Gastrocnemius medialis (tissue), 4 donors: Measurements from ENCODE around the gene MBD3.

Experiments used
- CTCF ChIP-seq, 5 experiments: fragments of 450-650 bp in 3 of 5; fragments of 200-600 bp in 2 of 5; sonication (generic) in 2 of 5; IDR thresholded peaks in 4 of 5; conservative IDR thresholded peaks in 1 of 5; 1 replicate in 4 of 5; 2 replicates in 1 of 5; pipeline ENCODE4 v1.5.1; 2016 to 2019; ENCODE audit warnings: antibody characterized with exemption in 5 of 5, mild to moderate bottlenecking in 3 of 5, moderate library complexity in 3 of 5
- POLR2A ChIP-seq, 2 donors: fragments of 450-650 bp; IDR thresholded peaks; one replicate each; pipeline ENCODE4 v1.6.1; 2017; ENCODE audit warnings: antibody characterized with exemption in 2 of 2, mild to moderate bottlenecking in 2 of 2, moderate library complexity in 2 of 2

DNA sequence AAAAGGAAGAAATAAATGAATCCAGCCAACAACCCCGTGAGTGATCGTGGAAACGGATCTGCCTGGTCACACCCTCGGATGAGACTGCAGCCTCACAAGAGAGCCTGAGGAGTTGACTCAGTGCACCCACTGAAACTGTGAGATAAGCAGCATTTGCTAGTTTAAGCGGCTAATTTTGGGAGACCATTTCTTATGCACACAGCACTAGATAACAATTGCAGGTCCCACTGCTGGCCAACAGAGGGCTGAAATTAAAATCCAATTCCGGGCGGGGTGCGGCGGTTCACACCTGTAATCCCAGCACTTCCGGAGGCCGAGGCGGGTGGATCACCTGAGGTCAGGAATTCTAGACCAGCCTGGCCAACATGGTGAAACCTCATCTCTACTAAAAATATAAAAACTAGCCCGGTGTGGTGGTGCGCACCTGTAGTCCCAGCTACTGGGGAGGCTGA, 9.0 kb upstream of the MBD3 start:
- TF ChIP-seq POLR2A (IDR thresholded peaks at IDR 0.05): no peak
- no peak for TF ChIP-seq CTCF (IDR thresholded peaks at IDR 0.05 in 4 of 5, conservative IDR thresholded peaks at IDR 0.05 in 1 of 5)
